Erythroblast (primary cell): ENCODE measurements around the gene KDM4D.

Experiments used
- GATA1 ChIP-seq: IDR thresholded peaks from 2 replicates; pipeline ENCODE4 v1.6.1; 2011; ENCODE audit warnings: low read depth, mild to moderate bottlenecking, control low read depth, low read length, moderate library complexity
- POLR2A ChIP-seq: IDR thresholded peaks from 2 replicates; pipeline ENCODE4 v1.6.1; 2011; ENCODE audit warnings: mild to moderate bottlenecking, low read length

DNA sequence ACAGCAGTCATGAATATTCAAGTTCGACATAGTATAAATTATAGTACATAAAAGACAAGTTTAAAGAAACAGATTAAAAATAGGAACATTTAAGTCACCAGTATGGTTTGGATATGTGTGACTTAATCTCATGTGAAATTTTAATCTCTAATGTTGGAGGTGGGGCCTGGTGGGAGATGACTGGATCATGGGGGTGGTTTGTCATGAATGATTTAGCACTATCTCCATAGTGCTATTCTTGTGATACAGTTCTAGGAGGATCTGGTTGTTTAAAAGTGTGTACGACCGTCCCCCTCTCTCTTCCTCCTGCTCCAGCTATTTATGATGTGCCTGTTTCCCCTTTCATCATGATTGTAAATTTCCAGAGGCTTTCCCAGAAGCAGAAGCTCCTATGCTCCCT is 54.8 kb downstream of the KDM4D start:
- TF ChIP-seq POLR2A (no peak), GATA1 (no peak)
